ENCODE results near the gene NFX1.

DNA sequence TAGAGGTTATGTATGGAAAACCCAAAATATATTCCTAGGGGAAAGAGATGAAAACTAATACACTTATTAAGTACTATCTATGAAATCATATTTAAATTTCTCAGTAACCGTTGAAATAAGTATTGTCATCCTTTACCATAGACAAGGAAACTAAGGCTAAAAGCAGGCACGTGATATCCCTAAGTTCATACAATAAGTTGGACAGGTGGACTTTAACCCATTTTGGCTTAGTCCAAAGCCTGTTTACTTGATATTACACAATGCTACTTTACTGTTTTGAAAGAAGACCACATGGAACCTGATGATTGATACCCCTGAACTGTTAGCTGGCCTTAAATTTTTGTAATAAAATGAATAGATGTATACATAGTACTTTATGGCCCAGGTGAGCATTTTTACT is 3.5 kb downstream of the NFX1 start:
- TF ChIP-seq, protein P1, sequence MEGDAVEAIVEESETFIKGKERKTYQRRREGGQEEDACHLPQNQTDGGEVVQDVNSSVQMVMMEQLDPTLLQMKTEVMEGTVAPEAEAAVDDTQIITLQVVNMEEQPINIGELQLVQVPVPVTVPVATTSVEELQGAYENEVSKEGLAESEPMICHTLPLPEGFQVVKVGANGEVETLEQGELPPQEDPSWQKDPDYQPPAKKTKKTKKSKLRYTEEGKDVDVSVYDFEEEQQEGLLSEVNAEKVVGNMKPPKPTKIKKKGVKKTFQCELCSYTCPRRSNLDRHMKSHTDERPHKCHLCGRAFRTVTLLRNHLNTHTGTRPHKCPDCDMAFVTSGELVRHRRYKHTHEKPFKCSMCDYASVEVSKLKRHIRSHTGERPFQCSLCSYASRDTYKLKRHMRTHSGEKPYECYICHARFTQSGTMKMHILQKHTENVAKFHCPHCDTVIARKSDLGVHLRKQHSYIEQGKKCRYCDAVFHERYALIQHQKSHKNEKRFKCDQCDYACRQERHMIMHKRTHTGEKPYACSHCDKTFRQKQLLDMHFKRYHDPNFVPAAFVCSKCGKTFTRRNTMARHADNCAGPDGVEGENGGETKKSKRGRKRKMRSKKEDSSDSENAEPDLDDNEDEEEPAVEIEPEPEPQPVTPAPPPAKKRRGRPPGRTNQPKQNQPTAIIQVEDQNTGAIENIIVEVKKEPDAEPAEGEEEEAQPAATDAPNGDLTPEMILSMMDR (IDR thresholded peaks at IDR 0.05) = no peak
- TF ChIP-seq POLR2A (IDR thresholded peaks at IDR 0.05) = no peak
